Gastroesophageal sphincter (tissue), 4 donors: ENCODE data around the gene CSF2RB. TPM values are rescaled to one million over a fixed set of nuclear protein-coding genes. Genes with fewer than 3 reads are reported as not detected.

Source experiments
- ATAC-seq: fragments of 150-250 bp; one replicate; pipeline ENCODE4 v1.9.1; 2016; ENCODE audit warnings: mild to moderate bottlenecking, moderate library complexity
- H3K27ac ChIP-seq, 4 donors: fragments of 200-600 bp; sonication (generic) in 3 of 4; 1 replicate in 3 of 4; 2 replicates in 1 of 4; pipeline ENCODE4 v1.5.1; 2016 to 2019
- H3K27me3 ChIP-seq: fragments of 200-600 bp; sonication (generic); one replicate; pipeline ENCODE4 v1.5.1; 2019
- H3K36me3 ChIP-seq, 2 donors: fragments of 200-600 bp; sonication (generic); one replicate each; pipeline ENCODE4 v1.5.1; 2019; ENCODE audit warnings: control low read depth in 1 of 2
- H3K4me1 ChIP-seq, 3 donors: fragments of 200-600 bp; sonication (generic); 1 replicate in 2 of 3; 2 replicates in 1 of 3; pipeline ENCODE4 v1.5.1; 2016 to 2019; ENCODE audit warnings: control low read depth in 2 of 3
- H3K4me3 ChIP-seq, 2 donors: fragments of 200-600 bp; sonication (generic); one replicate each; pipeline ENCODE4 v1.5.1; 2019; ENCODE audit warnings: mild to moderate bottlenecking in 1 of 2, moderate library complexity in 1 of 2
- H3K9me3 ChIP-seq, 3 donors: fragments of 200-600 bp; sonication (generic); one replicate each; pipeline ENCODE4 v1.5.1; 2017 to 2019; ENCODE audit warnings: control low read depth in 2 of 3
- EP300 ChIP-seq: sonication (generic); formaldehyde crosslinking; IDR thresholded peaks from one replicate; pipeline ENCODE4 v1.6.1; 2017; ENCODE audit warnings: antibody characterized with exemption, mild to moderate bottlenecking
- POLR2A ChIP-seq, 2 donors: fragments of 450-650 bp; IDR thresholded peaks; one replicate each; pipeline ENCODE4 v1.6.1; 2017; ENCODE audit warnings: antibody characterized with exemption in 2 of 2, mild to moderate bottlenecking in 2 of 2, moderate library complexity in 1 of 2
- POLR2AphosphoS5 ChIP-seq: sonication (generic); formaldehyde crosslinking; IDR thresholded peaks from one replicate; pipeline ENCODE4 v1.6.1; 2017; ENCODE audit warnings: antibody characterized with exemption
- WGBS, 2 donors: methylation state at CpG; one replicate each; pipeline ENCODE4 v1.1.5; 2018; ENCODE audit warnings: low coverage in 1 of 2; 5-methylcytosine and 5-hydroxymethylcytosine counted together
- total RNA-seq, 4 donors: library from RNA; depleted of rRNA; stranded (reverse); fragments of >200 nt; gene quantifications; one replicate each; pipeline ENCODE4 v1.1.0, GENCODE V29; 2016
- TF ChIP-seq, protein P1 (sequence below), 4 experiments: fragments of 200-600 bp in 2 of 4; fragments of 450-650 bp in 2 of 4; sonication (generic) in 1 of 4; IDR thresholded peaks; one replicate each; pipeline ENCODE4 v1.5.1; 2017 to 2019; ENCODE audit warnings: antibody characterized with exemption in 4 of 4, mild to moderate bottlenecking in 2 of 4, moderate library complexity in 2 of 4

CSF2RB gene
- total RNA-seq: 10 to 100 TPM in 1 of 4 donors, 1 to 10 TPM in 3; 1.4 to 12.0 (median 4.0) TPM

DNA sequence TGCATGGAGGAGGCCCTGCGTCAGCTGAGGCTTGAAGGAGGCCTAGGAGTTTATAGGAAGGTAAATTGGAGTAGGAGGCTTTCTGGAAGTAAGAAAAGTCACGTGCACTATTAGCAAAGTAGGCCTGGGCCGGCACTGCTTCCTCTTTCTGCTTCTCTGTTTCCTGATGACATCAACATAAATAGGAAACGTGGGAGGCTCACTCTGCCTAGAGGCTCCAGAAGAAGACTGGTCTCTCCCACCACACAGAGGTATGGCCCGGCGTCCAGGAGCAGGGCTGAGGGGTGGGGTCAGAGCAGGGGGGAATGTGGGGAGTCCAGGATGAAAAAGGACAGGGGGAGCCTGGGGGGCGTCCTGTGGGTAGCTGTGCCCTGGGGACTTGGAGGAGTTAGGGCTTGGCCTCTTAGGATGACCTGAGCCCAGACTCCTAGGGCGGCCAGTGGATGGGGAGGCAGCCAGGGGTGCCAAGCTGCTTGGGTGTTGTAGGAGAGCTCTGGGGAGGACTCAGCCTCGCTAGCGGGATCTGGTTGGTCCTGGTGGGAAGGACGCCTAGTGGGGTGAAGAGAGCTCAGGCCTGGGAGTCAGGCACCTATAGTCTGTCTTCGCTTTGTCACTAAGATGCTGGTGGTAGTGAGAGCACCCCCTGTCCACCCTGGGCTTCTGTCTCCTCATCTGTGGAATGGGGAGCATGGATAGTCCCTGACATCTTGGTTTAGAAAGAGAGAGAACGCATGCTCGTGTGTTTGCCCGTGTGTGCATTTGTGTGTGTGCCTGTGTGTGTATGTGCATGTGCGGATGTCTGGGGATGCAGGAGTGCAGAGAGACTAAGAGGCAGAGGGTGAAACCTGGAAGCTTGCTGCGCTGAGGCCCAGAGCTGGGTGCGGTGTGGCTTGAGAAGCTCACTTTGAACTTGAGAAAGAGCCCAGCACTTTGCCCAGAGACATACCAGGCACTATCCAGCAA lies at the start of gene CSF2RB:
Gene CSF2RB, plus strand, starts transcription at position 202 of the 963 bp plus-strand sequence. CDS start 8,580 bp downstream, outside the sequence.
- Histone ChIP-seq H3K9me3 (peaks cover 0 to 2% (median 0%) of the 10 kb centered on the region in 3 donors), H3K4me3 (peak within 1 kb of the TSS in 1 of 2 donors; percentile 35), H3K36me3 (no peaks in the 10 kb centered on the region), H3K27me3 (peaks cover 49% of the 10 kb centered on the region), H3K27ac (peak within 1 kb of the TSS in 3 of 4 donors; percentile 31 to 67 (median 65)), H3K4me1 (no peaks in the 10 kb centered on the region)
- TF ChIP-seq, protein P1, sequence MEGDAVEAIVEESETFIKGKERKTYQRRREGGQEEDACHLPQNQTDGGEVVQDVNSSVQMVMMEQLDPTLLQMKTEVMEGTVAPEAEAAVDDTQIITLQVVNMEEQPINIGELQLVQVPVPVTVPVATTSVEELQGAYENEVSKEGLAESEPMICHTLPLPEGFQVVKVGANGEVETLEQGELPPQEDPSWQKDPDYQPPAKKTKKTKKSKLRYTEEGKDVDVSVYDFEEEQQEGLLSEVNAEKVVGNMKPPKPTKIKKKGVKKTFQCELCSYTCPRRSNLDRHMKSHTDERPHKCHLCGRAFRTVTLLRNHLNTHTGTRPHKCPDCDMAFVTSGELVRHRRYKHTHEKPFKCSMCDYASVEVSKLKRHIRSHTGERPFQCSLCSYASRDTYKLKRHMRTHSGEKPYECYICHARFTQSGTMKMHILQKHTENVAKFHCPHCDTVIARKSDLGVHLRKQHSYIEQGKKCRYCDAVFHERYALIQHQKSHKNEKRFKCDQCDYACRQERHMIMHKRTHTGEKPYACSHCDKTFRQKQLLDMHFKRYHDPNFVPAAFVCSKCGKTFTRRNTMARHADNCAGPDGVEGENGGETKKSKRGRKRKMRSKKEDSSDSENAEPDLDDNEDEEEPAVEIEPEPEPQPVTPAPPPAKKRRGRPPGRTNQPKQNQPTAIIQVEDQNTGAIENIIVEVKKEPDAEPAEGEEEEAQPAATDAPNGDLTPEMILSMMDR (IDR thresholded peaks at IDR 0.05): no peak
- peak in 1 of 2 donors; percentile 11 for TF ChIP-seq POLR2A (IDR thresholded peaks at IDR 0.05)
- no peak for TF ChIP-seq POLR2AphosphoS5
- no peak for TF ChIP-seq EP300
- peak; percentile 51 for ATAC-seq
- WGBS, 2 donors: 60 to 70% methylated on average over 6 to 13 of the region's 18 CpGs

DNA sequence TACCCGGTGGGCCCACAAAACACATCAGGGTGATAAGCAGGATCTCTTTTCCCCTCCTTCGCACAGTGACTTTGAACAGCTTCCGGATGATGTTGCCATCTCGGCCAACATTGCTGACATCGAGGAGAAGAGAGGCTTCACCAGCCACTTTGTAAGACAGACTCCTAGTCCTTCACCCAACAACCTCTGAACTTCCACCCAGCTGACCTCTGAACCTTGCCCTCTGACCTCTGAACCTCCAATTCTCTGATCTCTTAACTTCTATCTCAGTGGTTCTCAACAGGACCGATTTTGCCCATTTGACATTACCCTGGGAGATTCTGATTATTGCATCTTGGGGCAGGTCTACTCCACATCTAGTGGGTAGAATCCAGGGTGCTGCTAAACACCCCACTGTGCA lies 49.4 kb upstream of the CSF2RB start:
- Histone ChIP-seq H3K9me3 (no peaks in the 10 kb centered on the region), H3K27me3 (peaks cover 32% of the 10 kb centered on the region), H3K4me3 (no peak overlapping the region), H3K4me1 (no peaks in the 10 kb centered on the region), H3K36me3 (no peaks in the 10 kb centered on the region), H3K27ac (no peak overlapping the region)
- 78 to 80% methylated on average over 5 to 6 of the region's 6 CpGs for WGBS, 2 donors
- ATAC-seq: no peak
- no peak for TF ChIP-seq POLR2AphosphoS5
- TF ChIP-seq, protein P1 (IDR thresholded peaks at IDR 0.05): no peak
- no peak for TF ChIP-seq EP300
- no peak for TF ChIP-seq POLR2A (IDR thresholded peaks at IDR 0.05)

GRCh38 chr22:36864454-36865215 lies 48.8 kb upstream of the CSF2RB start:
- H3K27ac ChIP-seq: no peak overlapping the region
- peaks cover 39% of the 10 kb centered on the region for H3K27me3 ChIP-seq
- no peak for ATAC-seq
- TF ChIP-seq POLR2AphosphoS5 (no peak), EP300 (no peak), POLR2A (IDR thresholded peaks at IDR 0.05) (no peak)
- TF ChIP-seq, protein P1 (IDR thresholded peaks at IDR 0.05): no peak
- no peaks in the 10 kb centered on the region for H3K9me3 ChIP-seq
- no peaks in the 10 kb centered on the region for H3K4me1 ChIP-seq
- no peaks in the 10 kb centered on the region for H3K36me3 ChIP-seq
- 72 to 78% methylated on average over 3 to 13 of the region's 14 CpGs for WGBS, 2 donors
- no peak overlapping the region for H3K4me3 ChIP-seq

DNA sequence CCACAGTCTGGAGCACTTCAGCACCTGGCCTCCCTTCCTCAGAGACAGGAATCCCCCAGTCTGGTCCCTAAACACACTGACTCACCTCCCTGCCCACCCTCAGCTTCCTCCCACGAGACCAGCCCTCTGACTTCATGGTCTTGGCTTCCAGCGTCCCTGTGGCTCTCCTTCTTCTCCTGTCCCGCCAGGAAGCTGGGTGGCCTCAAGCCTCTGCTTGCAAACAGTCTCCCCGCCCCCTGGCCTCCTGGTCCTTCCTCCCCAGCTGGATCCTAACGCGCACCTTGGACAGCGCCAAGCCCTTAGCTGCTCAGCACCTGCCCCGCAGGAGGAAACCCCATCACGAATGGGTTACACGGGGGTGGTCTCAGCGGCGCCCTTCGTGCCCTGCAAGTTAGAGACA lies 48.1 kb upstream of the CSF2RB start:
- ATAC-seq: no peak

More for the DNA sequence above, 48.1 kb upstream of the CSF2RB start:
- WGBS, 2 donors: 14 to 15% methylated on average over 6 to 13 of the region's 13 CpGs
- Histone ChIP-seq H3K9me3 (no peaks in the 10 kb centered on the region), H3K4me3 (no peak overlapping the region), H3K4me1 (no peaks in the 10 kb centered on the region), H3K27me3 (peaks cover 46% of the 10 kb centered on the region), H3K27ac (no peak overlapping the region), H3K36me3 (no peaks in the 10 kb centered on the region)
- TF ChIP-seq, protein P1 (IDR thresholded peaks at IDR 0.05): no peak
- TF ChIP-seq POLR2AphosphoS5 (no peak), POLR2A (IDR thresholded peaks at IDR 0.05) (no peak), EP300 (no peak)
